Ishikawa (cell line): ENCODE results near the gene PDE4D.

Source experiments
- CEBPB ChIP-seq: IDR thresholded peaks from 2 replicates; pipeline ENCODE4 v1.6.1; 2012
- CREB1 ChIP-seq: IDR thresholded peaks from 2 replicates; pipeline ENCODE4 v1.6.1; 2012; ENCODE audit warnings: low read depth
- EGR1 ChIP-seq: IDR thresholded peaks from 2 replicates; pipeline ENCODE4 v1.6.1; 2012
- EP300 ChIP-seq: IDR thresholded peaks from 2 replicates; pipeline ENCODE4 v1.6.1; 2012; ENCODE audit warnings: borderline replicate concordance
- FOXM1 ChIP-seq: IDR thresholded peaks from 2 replicates; pipeline ENCODE4 v1.6.1; 2012; ENCODE audit warnings: low read depth, borderline replicate concordance
- MAX ChIP-seq: IDR thresholded peaks from 2 replicates; pipeline ENCODE4 v1.6.1; 2012
- NFIC ChIP-seq: IDR thresholded peaks from 2 replicates; pipeline ENCODE4 v1.6.1; 2012
- RAD21 ChIP-seq: IDR thresholded peaks from 2 replicates; pipeline ENCODE4 v1.6.1; 2012; ENCODE audit warnings: low read depth
- REST ChIP-seq: IDR thresholded peaks from 2 replicates; pipeline ENCODE4 v1.6.1; 2012; ENCODE audit warnings: low read depth, mild to moderate bottlenecking
- TAF1 ChIP-seq: IDR thresholded peaks from 2 replicates; pipeline ENCODE4 v1.6.1; 2012; ENCODE audit warnings: low read depth, mild to moderate bottlenecking
- TEAD4 ChIP-seq: IDR thresholded peaks from 2 replicates; pipeline ENCODE4 v1.6.1; 2012
- USF1 ChIP-seq: IDR thresholded peaks from 2 replicates; pipeline ENCODE4 v1.6.1; 2012
- YY1 ChIP-seq: IDR thresholded peaks from 2 replicates; pipeline ENCODE4 v1.6.1; 2012; ENCODE audit warnings: low read depth
- ZBTB7A ChIP-seq: IDR thresholded peaks from 2 replicates; pipeline ENCODE4 v1.6.1; 2012; ENCODE audit warnings: low read depth

Gene PDE4D

GRCh38 chr5:58946230-58946629, 947.3 kb downstream of the PDE4D start:
- TF ChIP-seq EGR1 (no peak), NFIC (no peak), YY1 (no peak), MAX (no peak), REST (no peak), RAD21 (no peak), USF1 (no peak), TAF1 (no peak), EP300 (no peak), ZBTB7A (no peak), TEAD4 (no peak), CREB1 (no peak)

- TF ChIP-seq USF1 (no peak), CEBPB (no peak), TAF1 (no peak), CREB1 (no peak), MAX (no peak), EGR1 (no peak), ZBTB7A (no peak), FOXM1 (no peak)
Measured at GRCh38 chr5:58944221-58944620, 949.3 kb downstream of the PDE4D start.

- no peak for TF ChIP-seq REST
- no peak for TF ChIP-seq RAD21
- no peak for TF ChIP-seq NFIC
- TF ChIP-seq CEBPB: no peak
- no peak for TF ChIP-seq ZBTB7A
- no peak for TF ChIP-seq EGR1
- TF ChIP-seq YY1: no peak
Measured at GRCh38 chr5:58940446-58940845, 953.1 kb downstream of the PDE4D start.

GRCh38 chr5:58939664-58940063, 953.9 kb downstream of the PDE4D start:
- TF ChIP-seq NFIC (no peak), TAF1 (no peak), EGR1 (no peak), FOXM1 (no peak), USF1 (no peak), REST (no peak), MAX (no peak), ZBTB7A (no peak), EP300 (no peak), YY1 (no peak), TEAD4 (no peak)
